Endometrial microvascular endothelial cells (primary cell): ENCODE measurements around the gene TMPRSS6. TPM values are rescaled to one million over a fixed set of nuclear protein-coding genes. Genes with fewer than 3 reads are reported as not detected.

Experiments used
- in situ Hi-C: cut with HindIII; loops from 2 replicates; pipeline ENCODE4 v1.10.0; 2017; ENCODE audit warnings: low sequenced_read_pairs, low pct_unique_long_range_greater_than_20kb; ENCODE audit errors: inconsistent ontology term
- total RNA-seq: library from RNA; depleted of rRNA; stranded (reverse); fragments of >200 nt; gene quantifications from one replicate; pipeline ENCODE4 v1.2.3, GENCODE V29; 2015; ENCODE audit errors: inconsistent ontology term

The TMPRSS6 gene
- total RNA-seq, 1 donor from 2014 or later = not detected

- in situ Hi-C loops = no loop called here
Observed at GRCh38 chr22:37024339-37025157, 85.0 kb downstream of the TMPRSS6 start.

- in situ Hi-C loops = no loop called here
Observed at GRCh38 chr22:37023743-37024338, 85.7 kb downstream of the TMPRSS6 start.

- in situ Hi-C loops = no loop called here
Observed at GRCh38 chr22:37022483-37023337, 86.8 kb downstream of the TMPRSS6 start.

- in situ Hi-C loops = no loop called here
Observed at GRCh38 chr22:37021710-37022482, 87.6 kb downstream of the TMPRSS6 start.

GRCh38 chr22:37021041-37021440 lies 88.5 kb downstream of the TMPRSS6 start:
- in situ Hi-C loops = no loop called here

- in situ Hi-C loops = no loop called here
Observed at GRCh38 chr22:37020192-37020479, 89.4 kb downstream of the TMPRSS6 start.

GRCh38 chr22:37019309-37020191 lies 90.0 kb downstream of the TMPRSS6 start, which contains the start of the genes MPST and TST:
Gene MPST, plus strand, starts transcription at chr22:37019742. Its CDS starts 95 bp downstream, at chr22:37019837.
Gene TST, minus strand, starts transcription at chr22:37019447. Its CDS starts 715 bp downstream, at chr22:37018732.
- in situ Hi-C loops = no loop called here

GRCh38 chr22:37018815-37019308 lies 90.7 kb downstream of the TMPRSS6 start:
- in situ Hi-C loops = no loop called here

- in situ Hi-C loops = no loop called here
Observed at GRCh38 chr22:37018086-37018814, 91.3 kb downstream of the TMPRSS6 start.

- in situ Hi-C loops = no loop called here
Observed at GRCh38 chr22:37017356-37017755, 92.2 kb downstream of the TMPRSS6 start.

- in situ Hi-C loops = no loop called here
Observed at GRCh38 chr22:37016134-37016910, 93.2 kb downstream of the TMPRSS6 start.

- in situ Hi-C loops = no loop called here
Observed at GRCh38 chr22:37015587-37015878, 94.0 kb downstream of the TMPRSS6 start.

Other genes starting within 250 kb of the TMPRSS6 start
- gene NCF4, start 248.7 kb downstream of the TMPRSS6 start, total RNA-seq = not detected
- 4.1 TPM for gene CSF2RB, start 196.1 kb downstream of the TMPRSS6 start, total RNA-seq
- gene TST, start 90.3 kb downstream of the TMPRSS6 start, total RNA-seq = 43.2 TPM
- gene MPST, start 90.0 kb downstream of the TMPRSS6 start, total RNA-seq = 140 TPM
- gene KCTD17, start 58.0 kb downstream of the TMPRSS6 start, total RNA-seq = 50.5 TPM
- not detected for gene IL2RB, start 40.2 kb upstream of the TMPRSS6 start, total RNA-seq
- gene C1QTNF6, start 78.5 kb upstream of the TMPRSS6 start, total RNA-seq = 2.8 TPM
- gene SSTR3, start 102.8 kb upstream of the TMPRSS6 start, total RNA-seq = not detected
- gene RAC2, start 134.6 kb upstream of the TMPRSS6 start, total RNA-seq = 398 TPM
- gene CYTH4, start 172.8 kb upstream of the TMPRSS6 start, total RNA-seq = 0.19 TPM